GM18951 (cell line): Measurements from ENCODE around the gene EVC2.
"Not testable (repeated sequence)": the region's sequence is repeated elsewhere in the genome, so short reads cannot be mapped to it uniquely, and the experiment has no call there.

ENCODE experiments used
- POLR2A ChIP-seq: IDR thresholded peaks from 4 replicates; pipeline ENCODE4 v1.6.1; 2011; ENCODE audit warnings: mild to moderate bottlenecking; ENCODE audit not compliant: insufficient read length, insufficient read depth; ENCODE audit errors: extremely low read depth
- in situ Hi-C: fragments of 300-500 bp; cut with MboI; formaldehyde crosslinking; loops from one replicate; pipeline ENCODE4 v1.12.0; 2022; ENCODE audit warnings: low sequenced_read_pairs, mixed read lengths, inconsistent platforms; ENCODE audit not compliant: unreplicated experiment

Gene EVC2

GRCh38 chr4:5632571-5632970, 75.8 kb downstream of the EVC2 start:
- in situ Hi-C loops, result no loop called here
- TF ChIP-seq POLR2A, result no peak

- in situ Hi-C loops, result no loop called here
- TF ChIP-seq POLR2A, result no peak
Measured at GRCh38 chr4:5632066-5632440, 76.3 kb downstream of the EVC2 start.

GRCh38 chr4:5631352-5632065, 76.8 kb downstream of the EVC2 start:
- in situ Hi-C loops, result no loop called here
- TF ChIP-seq POLR2A, result no peak

GRCh38 chr4:5630762-5631161, 77.6 kb downstream of the EVC2 start:
- TF ChIP-seq POLR2A, result no peak
- in situ Hi-C loops, result no loop called here

GRCh38 chr4:5629542-5629941, 78.8 kb downstream of the EVC2 start:
- in situ Hi-C loops, result no loop called here
- TF ChIP-seq POLR2A, result no peak

- TF ChIP-seq POLR2A, result no peak
- in situ Hi-C loops, result no loop called here
Measured at GRCh38 chr4:5626913-5627312, 81.4 kb downstream of the EVC2 start.

GRCh38 chr4:5622596-5622995, 85.8 kb downstream of the EVC2 start:
- no peak for TF ChIP-seq POLR2A
- in situ Hi-C loops, result no loop called here

GRCh38 chr4:5619913-5620625, 88.3 kb downstream of the EVC2 start:
- TF ChIP-seq POLR2A, result no peak
- in situ Hi-C loops, result no loop called here

GRCh38 chr4:5618051-5618960, 90.1 kb downstream of the EVC2 start:
- TF ChIP-seq POLR2A, result no peak
- in situ Hi-C loops, result no loop called here

GRCh38 chr4:5616331-5616950, 91.9 kb downstream of the EVC2 start:
- in situ Hi-C loops, result no loop called here
- no peak for TF ChIP-seq POLR2A

GRCh38 chr4:5615496-5616075, 92.8 kb downstream of the EVC2 start:
- in situ Hi-C loops, result no loop called here
- TF ChIP-seq POLR2A, result no peak

- TF ChIP-seq POLR2A, result no peak
- in situ Hi-C loops, result no loop called here
Measured at GRCh38 chr4:5611750-5612149, 96.6 kb downstream of the EVC2 start.

GRCh38 chr4:5609306-5610007, 98.9 kb downstream of the EVC2 start:
- in situ Hi-C loops, result no loop called here

GRCh38 chr4:5593828-5594227, 114.5 kb downstream of the EVC2 start:
- in situ Hi-C loops, result not testable (repeated sequence)

More at GRCh38 chr4:5609306-5610007, 98.9 kb downstream of the EVC2 start:
- TF ChIP-seq POLR2A, result no peak
